A673 (cell line): ENCODE measurements around the gene DMAC2. TPM values are rescaled to one million over a fixed set of nuclear protein-coding genes. Genes with fewer than 3 reads are reported as not detected.

Experiments
- BruUV-seq: library from RNA; stranded (reverse); fragments of 400-500 nt; replicated peaks from 2 replicates; lab custom pipeline; 2021; lab: Mats Ljungman, UMichigan
- CTCF ChIA-PET: fragments of 300-600 bp; sonication (Branson Sonifier 250); formaldehyde crosslinking; loops from one replicate; lab custom pipeline; 2022; ENCODE audit warnings: antibody characterized with exemption; lab: Charles Lee
- POLR2A ChIA-PET: fragments of 300-600 bp; sonication (Branson Sonifier 250); formaldehyde crosslinking; loops from one replicate; lab custom pipeline; 2022; ENCODE audit warnings: antibody characterized with exemption; ENCODE audit not compliant: low non-redundant PET; lab: Charles Lee
- DNase-seq: peaks from one replicate; pipeline ENCODE4 v3.0.0-alpha.2; 2015; ENCODE audit warnings: low spot score
- H3K27ac ChIP-seq: fragments of 200-600 bp; sonication (generic); 2 replicates; pipeline ENCODE4 v1.5.1; 2016; ENCODE audit warnings: mixed run types, low read depth, mild to moderate bottlenecking, mixed read lengths, antibody characterized with exemption, low read length; ENCODE audit not compliant: poor library complexity, severe bottlenecking
- H3K27me3 ChIP-seq: fragments of 200-600 bp; sonication (generic); replicated peaks from 2 replicates; pipeline ENCODE4 v1.6.1; 2017; ENCODE audit warnings: mixed run types, low read depth, mild to moderate bottlenecking, mixed read lengths, antibody characterized with exemption, low read length; ENCODE audit not compliant: insufficient read depth, poor library complexity
- H3K36me3 ChIP-seq: fragments of 200-600 bp; sonication (generic); 2 replicates; pipeline ENCODE4 v1.6.1; 2016; ENCODE audit warnings: mixed run types, mild to moderate bottlenecking, mixed read lengths, antibody characterized with exemption, low read length; ENCODE audit not compliant: insufficient read depth, poor library complexity, severe bottlenecking
- H3K4me1 ChIP-seq: fragments of 200-600 bp; sonication (generic); 2 replicates; pipeline ENCODE4 v1.6.1; 2017; ENCODE audit warnings: mixed run types, mild to moderate bottlenecking, mixed read lengths, antibody characterized with exemption, low read length; ENCODE audit not compliant: insufficient read depth, poor library complexity, severe bottlenecking
- H3K4me3 ChIP-seq: fragments of 200-600 bp; sonication (generic); 2 replicates; pipeline ENCODE4 v1.5.1; 2016; ENCODE audit warnings: low read depth, mixed run types, mild to moderate bottlenecking, mixed read lengths, low read length; ENCODE audit not compliant: poor library complexity, severe bottlenecking
- H3K9me3 ChIP-seq: fragments of 200-600 bp; sonication (generic); 2 replicates; pipeline ENCODE4 v1.6.1; 2016; ENCODE audit warnings: mixed run types, low read depth, mild to moderate bottlenecking, mixed read lengths, antibody characterized with exemption, low read length; ENCODE audit not compliant: poor library complexity, severe bottlenecking
- CTCF ChIP-seq: fragments of 300-800, 200-600 bp; sonication (generic); conservative IDR thresholded peaks from 2 replicates; pipeline ENCODE4 v1.5.1; 2017; ENCODE audit warnings: low read depth, mild to moderate bottlenecking, antibody characterized with exemption, low read length, moderate library complexity, mixed read lengths
- EZH2 ChIP-seq: fragments of 200-600 bp; sonication (generic); IDR thresholded peaks from 2 replicates; pipeline ENCODE4 v1.6.1; 2017; ENCODE audit warnings: borderline replicate concordance, low read depth, mild to moderate bottlenecking, mixed read lengths, antibody characterized with exemption, low read length; ENCODE audit not compliant: poor library complexity, severe bottlenecking
- intact Hi-C: fragments of 100-400 bp; cut with micrococcal nuclease; formaldehyde crosslinking; loops from one replicate; pipeline ENCODE4 v1.10.0; 2022; ENCODE audit not compliant: unreplicated experiment
- total RNA-seq: library from RNA; stranded (reverse); gene quantifications from 2 replicates; pipeline ENCODE4 v1.2.3, GENCODE V29; 2021

The DMAC2 gene
- total RNA-seq, 1 experiment from 2014 or later = 96.6 TPM

GRCh38 chr19:41421973-41422372, 17.7 kb downstream of the DMAC2 start:
- intact Hi-C loops = no loop called here
- ChIA-PET POLR2A (no interaction called here), CTCF (no interaction called here)
- H3K9me3 ChIP-seq = no peaks in the 10 kb centered on the region
- H3K27ac ChIP-seq = no peak overlapping the region
- no TSS peak for BruUV-seq
- H3K36me3 ChIP-seq = peaks cover 13% of the 10 kb centered on the region
- DNase-seq = no peak
- H3K4me1 ChIP-seq = peaks cover 4% of the 10 kb centered on the region
- H3K27me3 ChIP-seq = no peaks in the 10 kb centered on the region
- no peak overlapping the region for H3K4me3 ChIP-seq
- TF ChIP-seq CTCF (no peak), EZH2 (no peak)

GRCh38 chr19:41421314-41421713, 18.4 kb downstream of the DMAC2 start:
- intact Hi-C loops = no loop called here
- Histone ChIP-seq H3K27ac (no peak overlapping the region), H3K36me3 (peaks cover 14% of the 10 kb centered on the region), H3K27me3 (no peaks in the 10 kb centered on the region), H3K4me1 (no peaks in the 10 kb centered on the region), H3K4me3 (no peak overlapping the region), H3K9me3 (no peaks in the 10 kb centered on the region)
- POLR2A ChIA-PET = no interaction called here
- CTCF ChIA-PET = no interaction called here
- TF ChIP-seq CTCF (no peak), EZH2 (no peak)
- no peak for DNase-seq
- no TSS peak for BruUV-seq

DNA sequence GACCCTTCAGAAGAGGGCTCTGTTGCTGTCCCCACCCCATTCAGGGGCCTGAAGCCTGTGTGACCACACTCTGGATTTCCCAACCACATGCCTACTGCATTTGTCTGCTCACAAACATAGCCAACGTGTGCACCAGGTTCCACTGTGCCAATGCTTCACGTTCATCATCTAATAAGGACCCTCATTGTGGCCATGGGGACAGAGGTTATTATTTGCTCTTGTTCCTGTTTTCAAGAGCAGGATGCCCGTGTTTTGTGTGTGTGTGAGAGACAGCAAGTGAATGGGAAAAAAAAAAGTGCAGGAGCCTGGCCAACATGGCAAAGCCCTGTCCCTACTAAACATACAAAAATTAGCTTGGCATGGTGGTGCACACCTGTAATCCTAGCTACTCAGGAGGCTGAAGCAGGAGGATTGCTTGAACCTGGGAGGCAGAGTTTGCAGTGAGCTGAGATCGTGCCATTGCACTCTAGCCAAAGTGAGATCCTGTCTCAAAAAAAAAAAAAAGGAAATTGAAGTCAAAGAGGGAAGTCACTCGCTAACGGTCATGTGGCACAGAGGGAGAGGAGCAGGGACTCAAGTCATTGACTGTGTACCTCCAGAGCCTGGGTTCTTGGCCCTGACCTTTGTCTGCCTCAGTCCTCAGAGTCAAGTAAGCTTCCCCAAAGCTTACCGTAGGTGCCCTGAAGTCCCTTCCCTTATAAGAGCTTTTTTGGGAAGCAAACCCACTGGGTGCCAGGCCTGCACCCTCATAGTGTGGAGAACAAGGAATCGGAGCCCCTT, 19.4 kb downstream of the DMAC2 start:
- H3K9me3 ChIP-seq = no peaks in the 10 kb centered on the region
- intact Hi-C loops = no loop called here
- TF ChIP-seq EZH2 = no peak
- no peak for TF ChIP-seq CTCF
- CTCF ChIA-PET = no interaction called here
- no TSS peak for BruUV-seq
- H3K36me3 ChIP-seq = peaks cover 12% of the 10 kb centered on the region
- H3K4me3 ChIP-seq = no peak overlapping the region
- DNase-seq = no peak
- no peak overlapping the region for H3K27ac ChIP-seq
- no peaks in the 10 kb centered on the region for H3K27me3 ChIP-seq
- POLR2A ChIA-PET = no interaction called here
- no peaks in the 10 kb centered on the region for H3K4me1 ChIP-seq
